SK-N-SH treated with all-trans-retinoic acid at 6 μM for 48 hours (cell line): ENCODE results near the gene NDUFA13.

ENCODE experiments used
- OSR1 ChIP-seq: fragments of 250-450 bp; sonication (Bioruptor Pico); IDR thresholded peaks from 2 replicates; pipeline ENCODE4 v1.8.0; 2022; ENCODE audit warnings: moderate library complexity, mild to moderate bottlenecking, inconsistent platforms
- POU6F1 ChIP-seq: fragments of 250-450 bp; sonication (Bioruptor Pico); IDR thresholded peaks from 2 replicates; pipeline ENCODE4 v1.8.0; 2021; ENCODE audit warnings: low read depth, mild to moderate bottlenecking, moderate library complexity, borderline replicate concordance
- TSHZ2 ChIP-seq: fragments of 250-450 bp; sonication (Bioruptor Pico); IDR thresholded peaks from 2 replicates; pipeline ENCODE4 v1.5.0; 2020; ENCODE audit warnings: mild to moderate bottlenecking, moderate library complexity
- ZFP3 ChIP-seq: fragments of 250-450 bp; sonication (Bioruptor Pico); IDR thresholded peaks from 2 replicates; pipeline ENCODE4 v1.5.0; 2020; ENCODE audit warnings: mild to moderate bottlenecking, moderate library complexity
- ZNF8 ChIP-seq: fragments of 450-650 bp; formaldehyde crosslinking; IDR thresholded peaks from 2 replicates; pipeline ENCODE4 v1.5.0; 2020; ENCODE audit warnings: mild to moderate bottlenecking, moderate library complexity

- TF ChIP-seq TSHZ2 (CRISPR knock-in tag) (no peak), ZFP3 (no peak), OSR1 (CRISPR knock-in tag) (no peak), POU6F1 (no peak), ZNF8 (CRISPR knock-in tag) (no peak)
Measured at GRCh38 chr19:19538785-19539166, 22.8 kb downstream of the NDUFA13 start.
